OCI-LY3 (cell line): Measurements from ENCODE around the gene ARHGAP26.

Experiments
- H2AFZ ChIP-seq: fragments of 200-600, 300-600 bp; shearing (Covaris generic); 2 replicates; pipeline ENCODE4 v1.6.0; 2014; ENCODE audit warnings: antibody characterized with exemption, low read depth, low read length
- H3K27ac ChIP-seq: fragments of 200-600, 300-600 bp; sonication (generic); 2 replicates; pipeline ENCODE4 v1.5.1; 2014; ENCODE audit warnings: mild to moderate bottlenecking, low read length, moderate library complexity, mixed read lengths
- H3K27me3 ChIP-seq: fragments of 200-600, 300-600 bp; sonication (generic); 2 replicates; pipeline ENCODE4 v1.6.1; 2014; ENCODE audit warnings: low read depth, low read length, mixed read lengths
- H3K36me3 ChIP-seq: fragments of 200-600, 300-600 bp; sonication (generic); replicated peaks from 2 replicates; pipeline ENCODE3; 2014; ENCODE audit warnings: low read depth, low read length, mixed read lengths
- H3K4me1 ChIP-seq: fragments of 300-600, 200-600 bp; sonication (generic); 2 replicates; pipeline ENCODE4 v1.6.1; 2014; ENCODE audit warnings: low read length, mixed read lengths
- H3K4me2 ChIP-seq: fragments of 200-600, 300-600 bp; sonication (generic); 2 replicates; pipeline ENCODE4 v1.6.1; 2014; ENCODE audit warnings: low read length, mixed read lengths
- H3K4me3 ChIP-seq: fragments of 300-600, 200-600 bp; sonication (generic); 2 replicates; pipeline ENCODE4 v1.5.1; 2014; ENCODE audit warnings: antibody characterized with exemption, mild to moderate bottlenecking, low read length, moderate library complexity
- H3K79me2 ChIP-seq: fragments of 300-600, 200-600 bp; shearing (Covaris generic); 2 replicates; pipeline ENCODE4 v1.6.1; 2014; ENCODE audit warnings: mild to moderate bottlenecking, low read length, mixed read lengths
- H3K9ac ChIP-seq: fragments of 300-600, 200-600 bp; shearing (Covaris generic); 2 replicates; pipeline ENCODE4 v1.6.0; 2014; ENCODE audit warnings: mild to moderate bottlenecking, low read length, moderate library complexity
- H3K9me3 ChIP-seq: fragments of 200-600, 300-600 bp; shearing (Covaris generic); 2 replicates; pipeline ENCODE4 v1.6.1; 2014; ENCODE audit warnings: low read length, mixed read lengths; ENCODE audit not compliant: insufficient read depth
- H4K20me1 ChIP-seq: fragments of 200-600, 300-600 bp; sonication (generic); 2 replicates; pipeline ENCODE4 v1.6.1; 2016; ENCODE audit warnings: low read length, mixed read lengths; ENCODE audit not compliant: insufficient read depth
- CTCF ChIP-seq: fragments of 200-600, 300-600 bp; sonication (generic); IDR thresholded peaks from 2 replicates; pipeline ENCODE4 v1.5.1; 2014; ENCODE audit warnings: antibody characterized with exemption, low read length, low read depth
- EZH2phosphoT487 ChIP-seq: fragments of 200-600 bp; shearing (Covaris generic); IDR thresholded peaks from 2 replicates; pipeline ENCODE4 v1.6.1; 2018; ENCODE audit warnings: antibody characterized with exemption, mixed run types, low read depth

ARHGAP26 gene

GRCh38 chr5:143072734-143073133 lies 302.6 kb downstream of the ARHGAP26 start:
- Histone ChIP-seq H3K79me2 (no peaks in the 10 kb centered on the region), H3K4me2 (no peak overlapping the region), H3K4me1 (peaks cover 12% of the 10 kb centered on the region), H2AFZ (no peak overlapping the region), H3K9ac (no peak overlapping the region), H3K9me3 (0 out of 2 replicates have a peak, but pooled peaks cover 4% of the 10 kb centered on the region), H3K36me3 (no peaks in the 10 kb centered on the region), H3K4me3 (no peak overlapping the region), H3K27ac (no peak overlapping the region), H3K27me3 (no peaks in the 10 kb centered on the region), H4K20me1 (no peaks in the 10 kb centered on the region)
- TF ChIP-seq CTCF: no peak
- no peak for TF ChIP-seq EZH2phosphoT487

GRCh38 chr5:143073766-143074165 lies 303.6 kb downstream of the ARHGAP26 start:
- H3K27me3 ChIP-seq: no peaks in the 10 kb centered on the region
- no peak overlapping the region for H3K27ac ChIP-seq
- H3K79me2 ChIP-seq: no peaks in the 10 kb centered on the region
- no peaks in the 10 kb centered on the region for H3K36me3 ChIP-seq
- no peak overlapping the region for H3K4me2 ChIP-seq
- no peak overlapping the region for H3K9ac ChIP-seq
- no peak overlapping the region for H3K4me3 ChIP-seq
- H2AFZ ChIP-seq: no peak overlapping the region
- TF ChIP-seq CTCF: no peak
- no peak for TF ChIP-seq EZH2phosphoT487
- 0 out of 2 replicates have a peak, but pooled peaks cover 4% of the 10 kb centered on the region for H3K9me3 ChIP-seq
- H4K20me1 ChIP-seq: no peaks in the 10 kb centered on the region
- peaks cover 6% of the 10 kb centered on the region for H3K4me1 ChIP-seq

- Histone ChIP-seq H3K27ac (no peak overlapping the region), H3K4me1 (peaks cover 6% of the 10 kb centered on the region), H4K20me1 (no peaks in the 10 kb centered on the region), H3K27me3 (no peaks in the 10 kb centered on the region), H3K79me2 (no peaks in the 10 kb centered on the region), H2AFZ (no peak overlapping the region), H3K4me2 (no peak overlapping the region), H3K9me3 (0 out of 2 replicates have a peak, but pooled peaks cover 4% of the 10 kb centered on the region), H3K36me3 (no peaks in the 10 kb centered on the region), H3K9ac (no peak overlapping the region), H3K4me3 (no peak overlapping the region)
- TF ChIP-seq CTCF (no peak), EZH2phosphoT487 (no peak)
Observed at GRCh38 chr5:143074414-143074996, 304.3 kb downstream of the ARHGAP26 start.

GRCh38 chr5:143076377-143076776 lies 306.2 kb downstream of the ARHGAP26 start:
- H3K9me3 ChIP-seq: 0 out of 2 replicates have a peak, but pooled peaks cover 4% of the 10 kb centered on the region
- no peak overlapping the region for H3K4me3 ChIP-seq
- H3K4me2 ChIP-seq: no peak overlapping the region
- H3K79me2 ChIP-seq: no peaks in the 10 kb centered on the region
- H3K9ac ChIP-seq: no peak overlapping the region
- H3K4me1 ChIP-seq: no peaks in the 10 kb centered on the region
- no peak overlapping the region for H3K27ac ChIP-seq
- TF ChIP-seq EZH2phosphoT487 (no peak), CTCF (no peak)
- no peaks in the 10 kb centered on the region for H4K20me1 ChIP-seq
- no peaks in the 10 kb centered on the region for H3K36me3 ChIP-seq
- no peak overlapping the region for H2AFZ ChIP-seq
- H3K27me3 ChIP-seq: no peaks in the 10 kb centered on the region
